NCI-H2227 (cell line): Measurements from ENCODE around the gene SPINK1.
"Not testable (repeated sequence)": the region's sequence is repeated elsewhere in the genome, so short reads cannot be mapped to it uniquely, and the experiment has no call there.

Source experiments
- DNase-seq: peaks from one replicate; lab custom pipeline; 2025; ENCODE audit not compliant: unreplicated experiment; lab: John Stamatoyannopoulos, UW

The SPINK1 gene

GRCh38 chr5:147809830-147810666, 21.4 kb downstream of the SPINK1 start:
- DNase-seq: no peak

- DNase-seq: no peak
Measured at GRCh38 chr5:147805030-147805454, 26.4 kb downstream of the SPINK1 start.

- no peak for DNase-seq
Measured at GRCh38 chr5:147804334-147804733, 27.1 kb downstream of the SPINK1 start.

- DNase-seq: no peak
Measured at GRCh38 chr5:147803926-147804325, 27.5 kb downstream of the SPINK1 start.

GRCh38 chr5:147803161-147803560, 28.3 kb downstream of the SPINK1 start:
- DNase-seq: not testable (repeated sequence)

GRCh38 chr5:147801461-147801860, 30.0 kb downstream of the SPINK1 start:
- no peak for DNase-seq

GRCh38 chr5:147800491-147800890, 31.0 kb downstream of the SPINK1 start:
- DNase-seq: no peak

- no peak for DNase-seq
Measured at GRCh38 chr5:147796556-147797308, 34.7 kb downstream of the SPINK1 start.

- no peak for DNase-seq
Measured at GRCh38 chr5:147791181-147791580, 40.3 kb downstream of the SPINK1 start.

GRCh38 chr5:147789820-147790219, 41.7 kb downstream of the SPINK1 start:
- no peak for DNase-seq

- DNase-seq: no peak
Measured at GRCh38 chr5:147788023-147788422, 43.4 kb downstream of the SPINK1 start.

- no peak for DNase-seq
Measured at GRCh38 chr5:147786142-147786541, 45.3 kb downstream of the SPINK1 start.

- no peak for DNase-seq
Measured at GRCh38 chr5:147784146-147784987, 47.1 kb downstream of the SPINK1 start.

GRCh38 chr5:147782110-147783028, 49.1 kb downstream of the SPINK1 start, which contains the start of gene JAKMIP2:
Gene JAKMIP2, minus strand, starts transcription at chr5:147782728. Its CDS starts 110,922 bp downstream, at chr5:147671806.
- DNase-seq: peak; percentile 95

- DNase-seq: no peak
Measured at GRCh38 chr5:147780924-147781573, 50.4 kb downstream of the SPINK1 start.

GRCh38 chr5:147779694-147780093, 51.8 kb downstream of the SPINK1 start:
- no peak for DNase-seq

- no peak for DNase-seq
Measured at GRCh38 chr5:147776989-147777388, 54.5 kb downstream of the SPINK1 start.
